Astrocyte of the spinal cord (primary cell): ENCODE measurements around the gene ANKH.

Experiments
- DNase-seq: peaks from one replicate; pipeline ENCODE4 v3.0.0; 2011; ENCODE audit warnings: low read depth, low spot score
- H3K4me3 ChIP-seq: 2 replicates; pipeline ENCODE4 v1.5.1; 2011; ENCODE audit warnings: low read depth, mild to moderate bottlenecking, low read length, moderate library complexity
- CTCF ChIP-seq: IDR thresholded peaks from 2 replicates; pipeline ENCODE4 v1.5.1; 2012; ENCODE audit warnings: low read depth, mild to moderate bottlenecking, low read length, inconsistent platforms
- in situ Hi-C: cut with HindIII; loops from 2 replicates; pipeline ENCODE4 v1.10.0; 2017; ENCODE audit warnings: low sequenced_read_pairs

Gene ANKH

DNA sequence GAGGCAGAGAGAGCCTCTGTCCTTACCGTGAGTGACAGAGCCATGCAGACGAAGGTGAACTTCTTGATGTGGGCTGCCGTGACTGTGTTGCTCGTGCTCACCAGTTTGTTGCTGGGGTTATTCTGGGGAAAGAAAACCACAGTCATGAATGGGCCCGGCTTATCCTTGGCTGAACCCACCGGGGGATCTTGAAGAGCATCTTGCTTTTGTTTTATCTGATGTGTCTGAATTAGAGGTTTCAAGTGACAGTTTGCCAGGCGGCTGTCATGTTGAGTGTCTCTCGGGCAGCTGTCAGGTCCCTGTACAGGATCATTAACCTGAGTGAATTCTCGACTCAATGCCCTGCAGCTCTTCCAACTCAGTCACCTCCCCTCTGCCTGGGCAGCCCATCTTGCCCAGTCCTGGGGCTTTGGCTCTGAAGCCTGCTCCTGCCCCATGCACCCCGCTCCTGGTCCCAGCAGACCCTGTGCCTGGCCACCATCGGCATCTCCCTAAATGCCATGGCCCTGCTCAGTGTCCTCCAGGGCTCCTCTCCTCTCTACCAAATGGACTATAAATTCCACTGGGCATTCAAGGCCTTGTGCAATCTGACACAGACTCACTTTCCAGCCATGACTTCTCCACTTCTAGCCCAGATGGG lies 129.7 kb downstream of the ANKH start:
- TF ChIP-seq CTCF: no peak
- no peak for DNase-seq
- no peak overlapping the region for H3K4me3 ChIP-seq
- in situ Hi-C loops: no loop called here

- no peak for DNase-seq
- in situ Hi-C loops: no loop called here
- no peak overlapping the region for H3K4me3 ChIP-seq
- no peak for TF ChIP-seq CTCF
These were observed 130.4 kb downstream of the ANKH start for GRCh38 chr5:14741131-14741530.

DNA sequence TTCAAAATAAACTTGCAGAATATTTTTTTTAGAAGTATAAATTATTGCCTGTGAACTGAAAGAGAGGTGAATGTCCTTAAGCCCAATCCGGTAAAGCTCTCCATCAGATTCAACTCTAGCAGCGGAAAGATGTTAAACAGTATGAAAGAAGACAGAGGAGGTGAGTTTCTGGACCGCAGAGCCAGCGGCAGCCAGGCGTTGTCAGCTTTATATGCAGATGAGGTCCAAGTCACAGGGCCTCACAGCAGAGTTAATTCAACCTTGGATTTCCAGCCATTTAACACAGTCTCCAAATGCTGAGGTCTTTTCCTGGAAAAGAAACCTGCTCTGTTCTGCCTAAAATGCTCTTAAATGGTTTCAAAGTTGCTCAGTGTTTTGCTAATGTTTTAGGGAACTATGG lies 131.6 kb downstream of the ANKH start:
- in situ Hi-C loops: no loop called here
- TF ChIP-seq CTCF: no peak
- no peak overlapping the region for H3K4me3 ChIP-seq
- no peak for DNase-seq

GRCh38 chr5:14739538-14739937 lies 132.0 kb downstream of the ANKH start:
- H3K4me3 ChIP-seq: no peak overlapping the region
- DNase-seq: peak; percentile 57
- in situ Hi-C loops: no loop called here
- no peak for TF ChIP-seq CTCF

- no peak for DNase-seq
- H3K4me3 ChIP-seq: no peak overlapping the region
- in situ Hi-C loops: no loop called here
- TF ChIP-seq CTCF: no peak
These were observed 133.5 kb downstream of the ANKH start for GRCh38 chr5:14738050-14738449.

DNA sequence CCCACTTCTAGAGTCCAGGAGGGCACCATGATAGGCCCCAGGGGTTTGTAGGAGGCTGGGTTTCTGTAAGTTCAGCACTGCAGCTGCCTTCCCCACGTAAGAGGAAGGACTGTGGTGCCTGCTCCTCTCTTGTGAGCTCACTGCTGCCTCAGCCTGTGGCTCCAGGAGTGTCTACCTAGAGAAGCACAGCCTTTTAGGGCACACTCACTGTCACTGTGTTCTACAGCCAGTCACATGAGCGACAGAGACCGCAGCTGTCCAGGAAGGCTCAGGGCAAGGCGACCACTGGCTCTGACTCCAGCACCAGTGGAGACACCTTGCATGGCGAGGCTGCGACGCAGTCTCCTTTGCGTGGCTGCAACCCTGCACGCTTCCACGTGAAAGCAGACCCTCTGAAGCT lies 134.3 kb downstream of the ANKH start:
- no peak for TF ChIP-seq CTCF
- in situ Hi-C loops: no loop called here
- no peak overlapping the region for H3K4me3 ChIP-seq
- no peak for DNase-seq

DNA sequence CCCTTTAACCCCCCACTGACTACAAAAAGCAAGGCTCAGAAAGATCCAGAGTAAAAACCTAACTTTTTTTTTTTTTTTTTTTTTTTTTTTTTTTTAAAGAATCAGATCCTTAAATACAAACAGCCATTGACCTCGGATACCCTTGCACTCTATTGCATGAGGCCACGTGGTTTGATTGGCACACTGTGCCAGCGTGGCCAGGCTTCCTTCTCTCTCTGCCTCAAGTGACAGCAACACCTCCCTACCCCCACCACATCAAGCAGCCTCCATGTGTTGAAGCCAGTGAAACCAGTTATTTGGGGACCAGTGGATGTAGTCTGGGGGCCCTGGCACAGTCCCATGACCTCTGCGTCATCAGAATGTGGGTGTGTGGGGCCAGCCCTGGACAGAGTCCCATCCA lies 135.6 kb downstream of the ANKH start:
- TF ChIP-seq CTCF: no peak
- in situ Hi-C loops: no loop called here
- H3K4me3 ChIP-seq: no peak overlapping the region
- DNase-seq: no peak
